Measurements from ENCODE around the gene RBMX2.
"Not testable (repeated sequence)": the region's sequence is repeated elsewhere in the genome, so short reads cannot be mapped to it uniquely, and the experiment has no call there.

RBMX2 gene

GRCh38 chrX:130401415-130402207, at the start of gene RBMX2:
Gene RBMX2, plus strand, starts transcription at chrX:130401987. Its CDS starts 46 bp downstream, at chrX:130402033.
- DNase-seq (ENCODE audit: low spot score): peak; percentile 84
- in situ Hi-C loops (cut with MboI; ENCODE audit: low pct_unique_long_range_greater_than_20kb, low sequenced_read_pairs, unreplicated experiment): no loop called here
- TF ChIP-seq CTCF (IDR thresholded peaks at IDR 0.05; ENCODE audit: extremely low read depth, insufficient read depth, missing control alignments): no peak

GRCh38 chrX:130352050-130352449, 49.7 kb upstream of the RBMX2 start:
- in situ Hi-C loops (cut with MboI; ENCODE audit: low pct_unique_long_range_greater_than_20kb, low sequenced_read_pairs, unreplicated experiment); DNase-seq (ENCODE audit: low spot score): not testable (repeated sequence)

- no peak for TF ChIP-seq CTCF (IDR thresholded peaks at IDR 0.05; ENCODE audit: extremely low read depth, insufficient read depth, missing control alignments)
- in situ Hi-C loops (cut with MboI; ENCODE audit: low pct_unique_long_range_greater_than_20kb, low sequenced_read_pairs, unreplicated experiment): no loop called here
- no peak for DNase-seq (ENCODE audit: low spot score)
Observed at GRCh38 chrX:130376077-130376476, 25.7 kb upstream of the RBMX2 start.

- in situ Hi-C loops (cut with MboI; ENCODE audit: low pct_unique_long_range_greater_than_20kb, low sequenced_read_pairs, unreplicated experiment): no loop called here
- DNase-seq (ENCODE audit: low spot score): no peak
- TF ChIP-seq CTCF (IDR thresholded peaks at IDR 0.05; ENCODE audit: extremely low read depth, insufficient read depth, missing control alignments): no peak
Observed at GRCh38 chrX:130378024-130378669, 23.6 kb upstream of the RBMX2 start.

- no peak for TF ChIP-seq CTCF (IDR thresholded peaks at IDR 0.05; ENCODE audit: extremely low read depth, insufficient read depth, missing control alignments)
- DNase-seq (ENCODE audit: low spot score): no peak
- in situ Hi-C loops (cut with MboI; ENCODE audit: low pct_unique_long_range_greater_than_20kb, low sequenced_read_pairs, unreplicated experiment): no loop called here
Observed at GRCh38 chrX:130385520-130385919, 16.3 kb upstream of the RBMX2 start, which contains the start of gene GPR119. Gene GPR119, minus strand, starts transcription at chrX:130385674. Its CDS starts 227 bp downstream, at chrX:130385447.

GRCh38 chrX:130386408-130386808, 15.4 kb upstream of the RBMX2 start:
- no peak for DNase-seq (ENCODE audit: low spot score)
- TF ChIP-seq CTCF (IDR thresholded peaks at IDR 0.05; ENCODE audit: extremely low read depth, insufficient read depth, missing control alignments): no peak
- in situ Hi-C loops (cut with MboI; ENCODE audit: low pct_unique_long_range_greater_than_20kb, low sequenced_read_pairs, unreplicated experiment): no loop called here

- in situ Hi-C loops (cut with MboI; ENCODE audit: low pct_unique_long_range_greater_than_20kb, low sequenced_read_pairs, unreplicated experiment): no loop called here
- peak; percentile 45 for TF ChIP-seq CTCF (IDR thresholded peaks at IDR 0.05; ENCODE audit: extremely low read depth, insufficient read depth, missing control alignments)
Observed at GRCh38 chrX:130393451-130394074, 8.2 kb upstream of the RBMX2 start.

More at GRCh38 chrX:130393451-130394074, 8.2 kb upstream of the RBMX2 start:
- no peak for DNase-seq (ENCODE audit: low spot score)

Measured in GM13977 (cell line).